ENCODE measurements around the gene CRADD. TPM values are rescaled to one million over a fixed set of nuclear protein-coding genes. Genes with fewer than 3 reads are reported as not detected.

CRADD gene
- total and polyA plus RNA-seq, 10 of the 15 experiments (the other 5 are each of a cell fraction or from before 2014, with no cell fraction given) = 7.6 to 15.5 (median 11.7) TPM

DNA sequence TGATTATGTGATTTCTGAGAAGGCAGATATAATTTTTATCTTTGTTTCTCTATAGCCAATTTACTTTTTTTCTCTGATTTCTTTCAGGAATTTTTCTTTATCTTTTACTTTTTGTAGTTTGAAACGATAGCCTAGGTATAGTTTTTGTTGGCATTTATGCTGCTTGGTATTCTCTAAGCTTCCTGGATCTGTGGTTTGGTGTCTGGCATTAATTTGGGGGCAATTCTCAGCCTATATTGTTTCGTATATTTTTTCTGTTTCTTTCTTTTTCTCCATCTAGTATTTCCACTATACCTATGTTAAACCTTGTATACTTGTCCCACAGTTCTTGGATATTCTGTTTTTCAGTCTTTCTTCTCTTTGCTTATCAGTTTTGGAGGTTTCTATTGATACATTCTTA lies 45.0 kb downstream of the CRADD start:
- intact Hi-C loops (cut with micrococcal nuclease; ENCODE audit: unreplicated experiment) = no loop called here
- ATAC-seq = no peak
- H3K4me3 ChIP-seq = no peak overlapping the region
- H4K20me1 ChIP-seq (ENCODE audit: control insufficient read depth, insufficient read depth) = no peaks in the 10 kb centered on the region
- H3K79me2 ChIP-seq (ENCODE audit: control insufficient read depth, insufficient read depth, low read length) = no peaks in the 10 kb centered on the region
- no peak overlapping the region for H3K27ac ChIP-seq (ENCODE audit: control insufficient read depth, insufficient read depth)
- CTCF ChIA-PET = no interaction called here
- no peak overlapping the region for H3K4me2 ChIP-seq (ENCODE audit: control insufficient read depth, insufficient read depth)
- RAD21 ChIA-PET (ENCODE audit: unreplicated experiment) = no interaction called here
- H3K36me3 ChIP-seq (ENCODE audit: control insufficient read depth in 2 of 2, insufficient read depth in 2 of 2, low read length in 1 of 2) = no peaks in the 10 kb centered on the region
- H3K9me3 ChIP-seq (replicated peaks; ENCODE audit: control insufficient read depth, insufficient read depth, low read length) = no peaks in the 10 kb centered on the region; the same call in 1 of the 3 replicates
- peaks cover 2% of the 10 kb centered on the region for H3K4me1 ChIP-seq (ENCODE audit: control insufficient read depth, insufficient read depth, low read length)
- no peak for FAIRE-seq
- in situ Hi-C loops (cut with MboI) = no loop called here
- no peaks in the 10 kb centered on the region for H3K27me3 ChIP-seq (replicated peaks in 1 of 2; ENCODE audit: control insufficient read depth in 2 of 2, insufficient read depth in 2 of 2, low read length in 1 of 2)
- no peak overlapping the region for H2AFZ ChIP-seq (ENCODE audit: control insufficient read depth, low read depth, low read length)
- no TSS peak for BruUV-seq (replicated peaks)
- H3K9ac ChIP-seq (ENCODE audit: control insufficient read depth, insufficient read depth, low read length) = no peak overlapping the region
- DNase-seq (ENCODE audit: low read depth, low spot score) = no peak
- 44% methylated on average over 2 of the region's 2 CpGs for WGBS (ENCODE audit: insufficient coverage, insufficient replicate concordance, low lambda C conversion rate, missing lambda C conversion rate)
- SMC1A ChIA-PET (ENCODE audit: uncharacterized antibody, unreplicated experiment) = no interaction called here
- no peak for TF ChIP-seq SRF (IDR thresholded peaks at IDR 0.05; ENCODE audit: low read depth in 2 of 2, low read length in 2 of 2)
- no peak for TF ChIP-seq CHD1 (IDR thresholded peaks at IDR 0.05; ENCODE audit: low read depth, low read length)
- TF ChIP-seq ETV6 (conservative IDR thresholded peaks at IDR 0.05 in 1 of 2, IDR thresholded peaks at IDR 0.05 in 1 of 2; ENCODE audit: borderline replicate concordance in 1 of 2, low read depth in 1 of 2) = no peak
- TF ChIP-seq PAX8 (IDR thresholded peaks at IDR 0.05) = no peak
- POLR2A ChIA-PET = no interaction called here

GRCh38 chr12:93722835-93723567 lies 45.8 kb downstream of the CRADD start:
- WGBS (ENCODE audit: insufficient coverage, insufficient replicate concordance, low lambda C conversion rate, missing lambda C conversion rate) = 62% methylated on average over 4 of the region's 4 CpGs
- RAD21 ChIA-PET (ENCODE audit: unreplicated experiment) = no interaction called here
- Histone ChIP-seq H3K27me3 (replicated peaks in 1 of 2; ENCODE audit: control insufficient read depth in 2 of 2, insufficient read depth in 2 of 2, low read length in 1 of 2) (no peaks in the 10 kb centered on the region), H3K4me1 (ENCODE audit: control insufficient read depth, insufficient read depth, low read length) (peaks cover 3% of the 10 kb centered on the region), H3K36me3 (ENCODE audit: control insufficient read depth in 2 of 2, insufficient read depth in 2 of 2, low read length in 1 of 2) (no peaks in the 10 kb centered on the region), H3K79me2 (ENCODE audit: control insufficient read depth, insufficient read depth, low read length) (no peaks in the 10 kb centered on the region), H3K27ac (ENCODE audit: control insufficient read depth, insufficient read depth) (no peak overlapping the region), H3K4me3 (no peak overlapping the region), H3K4me2 (ENCODE audit: control insufficient read depth, insufficient read depth) (no peak overlapping the region), H3K9ac (ENCODE audit: control insufficient read depth, insufficient read depth, low read length) (no peak overlapping the region), H3K9me3 (replicated peaks; ENCODE audit: control insufficient read depth, insufficient read depth, low read length) (no peaks in the 10 kb centered on the region; the same call in 1 of the 3 replicates), H2AFZ (ENCODE audit: control insufficient read depth, low read depth, low read length) (no peak overlapping the region), H4K20me1 (ENCODE audit: control insufficient read depth, insufficient read depth) (no peaks in the 10 kb centered on the region)
- FAIRE-seq (no peak), ATAC-seq (peak; percentile 53), DNase-seq (ENCODE audit: low read depth, low spot score) (no peak)
- CTCF ChIA-PET = interaction anchor here (0.6 kb wide), 2 partner anchors 255 to 1499 kb away, joined by 3 read pairs; no protein-coding TSS in a partner anchor
- intact Hi-C loops (cut with micrococcal nuclease; ENCODE audit: unreplicated experiment) = no loop called here
- in situ Hi-C loops (cut with MboI) = no loop called here
- SMC1A ChIA-PET (ENCODE audit: uncharacterized antibody, unreplicated experiment) = interaction anchor here (1.2 kb wide), 1 partner anchor 480 kb away, joined by 3 read pairs; no protein-coding TSS in a partner anchor
- POLR2A ChIA-PET = no interaction called here
- no TSS peak for BruUV-seq (replicated peaks)
- TF ChIP-seq, protein P1, sequence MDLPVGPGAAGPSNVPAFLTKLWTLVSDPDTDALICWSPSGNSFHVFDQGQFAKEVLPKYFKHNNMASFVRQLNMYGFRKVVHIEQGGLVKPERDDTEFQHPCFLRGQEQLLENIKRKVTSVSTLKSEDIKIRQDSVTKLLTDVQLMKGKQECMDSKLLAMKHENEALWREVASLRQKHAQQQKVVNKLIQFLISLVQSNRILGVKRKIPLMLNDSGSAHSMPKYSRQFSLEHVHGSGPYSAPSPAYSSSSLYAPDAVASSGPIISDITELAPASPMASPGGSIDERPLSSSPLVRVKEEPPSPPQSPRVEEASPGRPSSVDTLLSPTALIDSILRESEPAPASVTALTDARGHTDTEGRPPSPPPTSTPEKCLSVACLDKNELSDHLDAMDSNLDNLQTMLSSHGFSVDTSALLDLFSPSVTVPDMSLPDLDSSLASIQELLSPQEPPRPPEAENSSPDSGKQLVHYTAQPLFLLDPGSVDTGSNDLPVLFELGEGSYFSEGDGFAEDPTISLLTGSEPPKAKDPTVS (IDR thresholded peaks at IDR 0.05; ENCODE audit: low read depth, low read length) = no peak
- TF ChIP-seq IRF3 (IDR thresholded peaks at IDR 0.05) (no peak), RELB (IDR thresholded peaks at IDR 0.05; ENCODE audit: low read depth) (0 out of 2 replicates have a peak, but pooled peaks have one; percentile 19), ZZZ3 (IDR thresholded peaks at IDR 0.05; ENCODE audit: control insufficient read depth, insufficient read length, low read depth) (no peak), ATF7 (IDR thresholded peaks at IDR 0.05; ENCODE audit: low read depth) (no peak), IKZF2 (IDR thresholded peaks at IDR 0.05) (peak; percentile 14 to 35; a peak in 1 of 4 replicates)
- TF ChIP-seq, protein P2, sequence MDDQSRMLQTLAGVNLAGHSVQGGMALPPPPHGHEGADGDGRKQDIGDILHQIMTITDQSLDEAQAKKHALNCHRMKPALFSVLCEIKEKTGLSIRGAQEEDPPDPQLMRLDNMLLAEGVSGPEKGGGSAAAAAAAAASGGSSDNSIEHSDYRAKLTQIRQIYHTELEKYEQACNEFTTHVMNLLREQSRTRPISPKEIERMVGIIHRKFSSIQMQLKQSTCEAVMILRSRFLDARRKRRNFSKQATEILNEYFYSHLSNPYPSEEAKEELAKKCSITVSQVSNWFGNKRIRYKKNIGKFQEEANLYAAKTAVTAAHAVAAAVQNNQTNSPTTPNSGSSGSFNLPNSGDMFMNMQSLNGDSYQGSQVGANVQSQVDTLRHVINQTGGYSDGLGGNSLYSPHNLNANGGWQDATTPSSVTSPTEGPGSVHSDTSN (IDR thresholded peaks at IDR 0.05; ENCODE audit: insufficient replicate concordance, low read depth, low read length) = no peak

Measured in GM12878 (cell line).